Esophagus muscularis mucosa (tissue), 4 donors: Measurements from ENCODE around the gene ASB9. TPM values are rescaled to one million over a fixed set of nuclear protein-coding genes. Genes with fewer than 3 reads are reported as not detected.
A peak's percentile ranks its signal among the peaks of the same experiment; 100 is the strongest.

Experiments used
- DNase-seq: peaks from one replicate; pipeline ENCODE4 v3.0.0-alpha.2; 2017; ENCODE audit errors: extremely low spot score
- H3K27ac ChIP-seq, 4 donors: fragments of 200-600 bp; sonication (generic); replicated peaks in 1 of 4; 1 replicate in 3 of 4; 2 replicates in 1 of 4; pipeline ENCODE4 v1.5.1; 2016 to 2019; ENCODE audit warnings: mild to moderate bottlenecking in 1 of 4
- H3K27me3 ChIP-seq, 4 donors: fragments of 200-600 bp; sonication (generic); one replicate each; pipeline versions ENCODE4 v1.5.1 to v1.6.0; 2016 to 2019
- H3K36me3 ChIP-seq, 4 donors: fragments of 200-600 bp; sonication (generic); one replicate each; pipeline ENCODE4 v1.5.1; 2016 to 2019
- H3K4me1 ChIP-seq, 4 donors: fragments of 200-600 bp; sonication (generic); one replicate each; pipeline ENCODE4 v1.5.1; 2016 to 2019
- H3K4me3 ChIP-seq, 4 donors: fragments of 200-600 bp; sonication (generic); 1 replicate in 2 of 4; 2 replicates in 2 of 4; pipeline ENCODE4 v1.5.1; 2016 to 2019; ENCODE audit warnings: mild to moderate bottlenecking in 4 of 4, moderate library complexity in 1 of 4
- H3K9me3 ChIP-seq, 4 donors: fragments of 200-600 bp; sonication (generic); 1 replicate in 3 of 4; 2 replicates in 1 of 4; pipeline ENCODE4 v1.5.1; 2016 to 2019
- CTCF ChIP-seq, 3 experiments: fragments of 200-600 bp in 2 of 3; fragments of 450-650 bp in 1 of 3; sonication (generic) in 2 of 3; IDR thresholded peaks; one replicate each; pipeline ENCODE4 v1.5.1; 2017 to 2019; ENCODE audit warnings: antibody characterized with exemption in 3 of 3, mild to moderate bottlenecking in 2 of 3, moderate library complexity in 1 of 3
- EP300 ChIP-seq: sonication (generic); formaldehyde crosslinking; IDR thresholded peaks from one replicate; pipeline ENCODE4 v1.6.1; 2017; ENCODE audit warnings: antibody characterized with exemption
- POLR2A ChIP-seq: fragments of 450-650 bp; IDR thresholded peaks from one replicate; pipeline ENCODE4 v1.6.1; 2017; ENCODE audit warnings: antibody characterized with exemption, moderate library complexity, mild to moderate bottlenecking, low read depth
- POLR2AphosphoS5 ChIP-seq, 2 donors: sonication (generic); formaldehyde crosslinking; IDR thresholded peaks; one replicate each; pipeline ENCODE4 v1.6.1; 2017; ENCODE audit warnings: antibody characterized with exemption in 2 of 2
- WGBS: methylation state at CpG from one replicate; pipeline ENCODE4 v1.1.5; 2018; 5-methylcytosine and 5-hydroxymethylcytosine counted together
- intact Hi-C: fragments of 100-400 bp; cut with DNase I; formaldehyde crosslinking; loops from one replicate; pipeline ENCODE4 v1.15.1; 2023
- total RNA-seq, 4 donors: library from RNA; depleted of rRNA; stranded (reverse); fragments of >200 nt; gene quantifications; one replicate each; pipeline versions ENCODE4 v1.1.0 to v1.2.1, GENCODE V29; 2016

The ASB9 gene
- 1 to 10 TPM; 2.1 to 3.9 (median 2.6) TPM for total RNA-seq

GRCh38 chrX:15269618-15270521 is at the start of gene ASB9:
Gene ASB9 (minus strand): TSS chrX:15270083. CDS start chrX:15269874, 209 bp downstream.
- Histone ChIP-seq H3K27me3 (no peaks in the 10 kb centered on the region), H3K27ac (peak within 1 kb of the TSS in 2 of 4 donors; percentile 6 to 40), H3K9me3 (peaks cover 0 to 4% (median 0%) of the 10 kb centered on the region in 4 donors), H3K4me3 (peak within 1 kb of the TSS; percentile 10 to 32 (median 16)), H3K36me3 (no peaks in the 10 kb centered on the region), H3K4me1 (peaks cover 0 to 10% (median 6%) of the 10 kb centered on the region in 4 donors)
- intact Hi-C loops, result no loop called here
- no peak for DNase-seq
- TF ChIP-seq POLR2AphosphoS5 (IDR thresholded peaks at IDR 0.05) (no peak), POLR2A (no peak), CTCF (IDR thresholded peaks at IDR 0.05) (no peak), EP300 (no peak)
- WGBS, result 37% methylated on average over 13 of the region's 15 CpGs

- 82% methylated on average over 4 of the region's 4 CpGs for WGBS
- no peak for DNase-seq
Observed at GRCh38 chrX:15319075-15319474, 49.2 kb upstream of the ASB9 start.

GRCh38 chrX:15315509-15315908 is 45.6 kb upstream of the ASB9 start, which contains the start of gene ASB11:
Gene ASB11 (minus strand): TSS chrX:15315640. CDS start chrX:15315605, 35 bp downstream.
- 63% methylated on average over 3 of the region's 3 CpGs for WGBS
- no peaks in the 10 kb centered on the region for H3K9me3 ChIP-seq
- no peak for DNase-seq
- TF ChIP-seq CTCF (IDR thresholded peaks at IDR 0.05), result no peak
- no peak for TF ChIP-seq EP300
- TF ChIP-seq POLR2A, result no peak
- no peak for TF ChIP-seq POLR2AphosphoS5 (IDR thresholded peaks at IDR 0.05)
- H3K27me3 ChIP-seq, result no peaks in the 10 kb centered on the region
- no peak within 1 kb of the TSS for H3K4me3 ChIP-seq
- intact Hi-C loops, result no loop called here
- no peaks in the 10 kb centered on the region for H3K4me1 ChIP-seq
- H3K27ac ChIP-seq, result no peak within 1 kb of the TSS
- H3K36me3 ChIP-seq, result peaks cover 0 to 2% (median under 1%) of the 10 kb centered on the region in 4 donors

More at GRCh38 chrX:15319075-15319474, 49.2 kb upstream of the ASB9 start:
- H3K4me3 ChIP-seq, result no peak overlapping the region
- H3K36me3 ChIP-seq, result peaks cover 0 to 22% (median 4%) of the 10 kb centered on the region in 4 donors
- H3K27ac ChIP-seq, result no peak overlapping the region
- no peaks in the 10 kb centered on the region for H3K4me1 ChIP-seq
- TF ChIP-seq POLR2AphosphoS5 (IDR thresholded peaks at IDR 0.05) (no peak), POLR2A (no peak), CTCF (IDR thresholded peaks at IDR 0.05) (no peak), EP300 (no peak)
- intact Hi-C loops, result no loop called here
- H3K9me3 ChIP-seq, result no peaks in the 10 kb centered on the region
- H3K27me3 ChIP-seq, result no peaks in the 10 kb centered on the region

- H3K4me1 ChIP-seq, result peaks cover 0 to 6% (median 4%) of the 10 kb centered on the region in 4 donors
- H3K4me3 ChIP-seq, result no peak overlapping the region
- no peak for DNase-seq
- WGBS, result 43% methylated on average over 2 of the region's 2 CpGs
- intact Hi-C loops, result no loop called here
- H3K36me3 ChIP-seq, result no peaks in the 10 kb centered on the region
- no peak overlapping the region for H3K27ac ChIP-seq
- no peaks in the 10 kb centered on the region for H3K9me3 ChIP-seq
- H3K27me3 ChIP-seq, result no peaks in the 10 kb centered on the region
- TF ChIP-seq POLR2AphosphoS5 (IDR thresholded peaks at IDR 0.05) (no peak), POLR2A (no peak), CTCF (IDR thresholded peaks at IDR 0.05) (no peak), EP300 (no peak)
Observed at GRCh38 chrX:15314472-15314871, 44.6 kb upstream of the ASB9 start.
